ENCODE measurements around the gene RAB40C.

The RAB40C gene, protein sequence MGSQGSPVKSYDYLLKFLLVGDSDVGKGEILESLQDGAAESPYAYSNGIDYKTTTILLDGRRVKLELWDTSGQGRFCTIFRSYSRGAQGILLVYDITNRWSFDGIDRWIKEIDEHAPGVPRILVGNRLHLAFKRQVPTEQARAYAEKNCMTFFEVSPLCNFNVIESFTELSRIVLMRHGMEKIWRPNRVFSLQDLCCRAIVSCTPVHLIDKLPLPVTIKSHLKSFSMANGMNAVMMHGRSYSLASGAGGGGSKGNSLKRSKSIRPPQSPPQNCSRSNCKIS

DNA sequence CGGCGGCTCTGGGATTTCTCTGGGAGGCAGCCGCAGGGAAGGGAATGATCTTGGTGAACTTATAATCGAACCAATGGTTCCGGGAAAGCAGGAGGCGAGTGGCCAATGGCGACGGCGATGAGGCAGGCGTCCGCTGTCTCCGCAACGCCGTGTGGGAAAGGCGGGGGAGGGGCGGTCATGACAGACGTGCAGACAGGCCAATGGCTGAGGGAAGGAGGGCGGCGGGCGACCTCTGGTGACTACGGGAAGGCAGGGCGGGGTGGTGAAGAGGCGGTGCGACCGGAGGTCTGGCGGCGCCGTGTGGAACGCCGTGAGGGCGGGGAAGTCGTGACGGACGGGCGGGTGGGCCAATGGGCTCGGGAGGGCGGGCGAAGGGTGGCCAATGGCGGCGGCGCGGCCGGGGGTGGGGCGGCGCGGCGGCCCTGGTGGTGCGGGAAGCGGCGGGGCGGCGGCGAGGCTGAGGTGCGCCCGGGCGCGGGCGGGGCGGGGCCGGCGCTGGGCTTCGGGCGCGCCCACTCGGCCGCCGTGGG lies at the start of gene RAB40C:
Gene RAB40C, plus strand, starts transcription at position 409 of the 530 bp plus-strand sequence. CDS start 226 bp downstream, outside the sequence.
- H3K36me3 ChIP-seq = peaks cover 0 to 14% (median 0%) of the 10 kb centered on the region in 11 experiments; a peak in 5 of 22 replicates
- no peak for TF ChIP-seq Cebpa-rat (IDR thresholded peaks at IDR 0.05)
- H3K4me1 ChIP-seq = peaks cover 60 to 72% (median 66%) of the 10 kb centered on the region in 10 experiments
- no peaks in the 10 kb centered on the region for H3K27me3 ChIP-seq
- H3K4me3 ChIP-seq = peak within 1 kb of the TSS; percentile 79 to 97 (median 88)
- no peaks in the 10 kb centered on the region for H3K9me3 ChIP-seq (replicated peaks in 1 of 11)
- H4K20me1 ChIP-seq = peaks cover 25 to 79% (median 49%) of the 10 kb centered on the region in 11 experiments; a peak in 19 of 22 replicates
- peak within 1 kb of the TSS; percentile 97 to 100 (median 99) for H3K4me2 ChIP-seq
- H3K27ac ChIP-seq = peak within 1 kb of the TSS; percentile 91 to 99 (median 96)
- H3K9ac ChIP-seq = peak within 1 kb of the TSS; percentile 91 to 99 (median 96)

DNA sequence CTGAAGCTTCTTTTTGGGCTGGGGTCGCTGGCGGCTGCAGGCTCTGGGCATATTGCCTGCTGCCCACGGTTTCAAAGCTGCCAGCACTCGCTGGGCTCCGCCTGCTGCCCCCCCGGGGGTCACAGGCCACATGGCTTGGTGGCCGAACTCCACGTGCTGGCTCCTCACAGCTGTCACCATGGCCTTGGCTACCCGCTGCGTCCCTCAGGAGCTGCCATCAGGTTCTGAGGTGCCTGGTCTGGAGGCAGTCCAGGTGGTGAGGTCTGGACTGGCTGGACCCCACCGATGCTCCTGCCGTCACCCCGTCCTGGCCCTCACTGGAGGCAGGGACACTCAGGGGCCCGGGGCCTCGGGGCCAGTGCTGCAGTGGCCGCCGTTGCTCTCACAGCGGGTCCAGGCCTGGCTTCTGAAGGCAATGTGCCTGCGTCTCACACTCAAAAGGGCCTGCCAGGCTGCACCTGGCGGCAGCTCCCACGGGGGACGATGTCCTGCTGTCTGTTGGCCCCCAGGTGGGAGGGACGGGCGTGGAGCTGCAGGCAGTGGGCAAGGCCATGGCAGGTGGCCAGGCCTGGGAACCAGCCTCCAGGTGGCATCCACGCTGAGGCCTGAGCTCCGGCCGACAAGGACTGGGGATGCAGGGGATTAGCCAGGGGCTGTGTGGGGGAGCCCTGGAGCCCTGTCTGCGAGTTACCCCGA lies 49.1 kb upstream of the RAB40C start:
- H3K4me3 ChIP-seq = no peak overlapping the region
- peaks cover 4 to 32% (median 25%) of the 10 kb centered on the region in 10 experiments; a peak in 19 of 20 replicates for H3K4me1 ChIP-seq
- H3K36me3 ChIP-seq = peaks cover 38 to 86% (median 63%) of the 10 kb centered on the region in 11 experiments
- no peaks in the 10 kb centered on the region for H3K9me3 ChIP-seq (replicated peaks in 1 of 11)
- H4K20me1 ChIP-seq = peaks cover 96 to 100% (median 98%) of the 10 kb centered on the region in 11 experiments
- no peak for TF ChIP-seq Cebpa-rat (IDR thresholded peaks at IDR 0.05)
- no peak overlapping the region for H3K27ac ChIP-seq
- H3K4me2 ChIP-seq = no peak overlapping the region
- 0 out of 22 replicates have a peak overlapping the region, but pooled peaks of 1 of the 11 experiments have one; percentile 15 for H3K9ac ChIP-seq
- no peaks in the 10 kb centered on the region for H3K27me3 ChIP-seq

DNA sequence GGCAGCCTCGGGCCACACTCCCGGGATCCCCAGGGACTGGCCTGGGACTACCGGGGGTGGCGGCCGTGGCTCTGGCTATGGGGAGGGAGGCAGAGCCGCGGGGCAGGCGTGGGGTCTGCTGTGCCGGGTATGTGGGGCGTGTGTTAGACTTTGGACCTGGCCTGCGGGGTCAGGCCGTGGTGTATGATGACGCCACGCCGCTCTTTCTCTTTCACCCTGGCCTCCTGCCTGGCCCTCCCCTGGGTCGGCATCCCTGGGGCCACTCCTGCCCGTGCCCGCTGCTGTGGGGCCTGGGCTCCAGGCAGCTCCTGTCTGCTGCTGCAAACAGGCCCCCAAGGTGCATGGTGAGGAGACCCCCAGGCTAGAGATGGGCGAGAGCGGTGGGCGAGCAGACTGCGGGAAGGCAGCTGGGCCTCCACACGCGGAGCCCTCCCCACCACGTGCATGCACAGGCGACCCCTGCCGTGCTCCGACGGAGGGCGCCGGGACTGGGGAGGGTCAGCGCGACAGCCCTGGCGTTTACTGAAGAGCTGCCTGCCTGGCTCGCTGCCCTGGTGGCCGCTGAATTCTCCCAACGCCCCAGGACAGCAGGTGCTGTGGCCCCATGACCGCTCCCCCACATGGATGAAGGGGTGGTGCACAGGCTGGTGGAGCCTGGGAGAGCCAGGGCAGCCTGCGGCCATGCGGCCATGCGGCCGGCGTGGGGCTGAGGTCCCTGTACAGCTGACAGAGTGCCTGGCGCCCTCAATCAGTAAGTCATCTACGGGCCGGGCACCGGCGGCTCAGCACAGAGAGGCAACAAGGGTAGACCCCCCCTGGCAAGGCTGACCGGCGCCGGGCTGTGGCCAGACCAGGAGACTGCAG lies 46.3 kb upstream of the RAB40C start:
- no peaks in the 10 kb centered on the region for H3K9me3 ChIP-seq (replicated peaks in 1 of 11)
- H3K4me1 ChIP-seq = peaks cover 22 to 57% (median 51%) of the 10 kb centered on the region in 10 experiments
- peak overlapping the region in 4 of 11 experiments; percentile 22 to 48 (median 34); a peak in 3 of 22 replicates for H3K27ac ChIP-seq
- H3K9ac ChIP-seq = peak overlapping the region in 8 of 11 experiments; percentile 6 to 64 (median 41); a peak in 11 of 22 replicates
- peaks cover 96 to 100% (median 98%) of the 10 kb centered on the region in 11 experiments for H4K20me1 ChIP-seq
- no peaks in the 10 kb centered on the region for H3K27me3 ChIP-seq
- TF ChIP-seq Cebpa-rat (IDR thresholded peaks at IDR 0.05) = no peak
- H3K4me2 ChIP-seq = peak overlapping the region in 10 of 11 experiments; percentile 3 to 72 (median 69); a peak in 17 of 22 replicates
- peaks cover 28 to 74% (median 51%) of the 10 kb centered on the region in 11 experiments for H3K36me3 ChIP-seq
- H3K4me3 ChIP-seq = no peak overlapping the region

DNA sequence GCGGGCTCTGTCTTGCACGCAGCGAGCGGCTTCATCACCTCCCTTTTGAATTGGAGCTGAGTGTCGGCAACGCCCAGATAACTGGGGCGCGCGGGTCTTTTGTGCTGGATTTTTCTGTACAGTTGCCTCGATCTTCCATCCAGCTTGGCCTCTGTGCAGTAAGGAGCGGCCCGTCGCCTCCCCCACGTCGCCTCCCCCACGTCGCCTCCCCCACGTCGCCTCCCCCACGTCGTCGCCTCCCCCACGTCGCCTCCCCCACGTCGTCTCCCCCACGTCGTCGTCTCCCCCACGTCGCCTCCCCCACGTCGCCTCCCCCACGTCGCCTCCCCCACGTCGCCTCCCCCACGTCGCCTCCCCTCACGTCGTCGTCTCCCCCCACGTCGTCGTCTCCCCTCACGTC lies 45.3 kb upstream of the RAB40C start:
- H4K20me1 ChIP-seq = peaks cover 91 to 99% (median 95%) of the 10 kb centered on the region in 11 experiments
- H3K4me1 ChIP-seq = peaks cover 24 to 61% (median 53%) of the 10 kb centered on the region in 10 experiments
- H3K9ac ChIP-seq = peak overlapping the region in 7 of 11 experiments; percentile 28 to 64 (median 42); a peak in 6 of 22 replicates
- peak overlapping the region in 7 of 11 experiments; percentile 68 to 72 (median 71); a peak in 14 of 22 replicates for H3K4me2 ChIP-seq
- no peak overlapping the region for H3K4me3 ChIP-seq
- no peaks in the 10 kb centered on the region for H3K27me3 ChIP-seq
- no peaks in the 10 kb centered on the region for H3K9me3 ChIP-seq (replicated peaks in 1 of 11)
- H3K36me3 ChIP-seq = peaks cover 32 to 73% (median 47%) of the 10 kb centered on the region in 11 experiments
- TF ChIP-seq Cebpa-rat (IDR thresholded peaks at IDR 0.05) = no peak
- peak overlapping the region in 1 of 11 experiments; percentile 32; a peak in 1 of 22 replicates for H3K27ac ChIP-seq

DNA sequence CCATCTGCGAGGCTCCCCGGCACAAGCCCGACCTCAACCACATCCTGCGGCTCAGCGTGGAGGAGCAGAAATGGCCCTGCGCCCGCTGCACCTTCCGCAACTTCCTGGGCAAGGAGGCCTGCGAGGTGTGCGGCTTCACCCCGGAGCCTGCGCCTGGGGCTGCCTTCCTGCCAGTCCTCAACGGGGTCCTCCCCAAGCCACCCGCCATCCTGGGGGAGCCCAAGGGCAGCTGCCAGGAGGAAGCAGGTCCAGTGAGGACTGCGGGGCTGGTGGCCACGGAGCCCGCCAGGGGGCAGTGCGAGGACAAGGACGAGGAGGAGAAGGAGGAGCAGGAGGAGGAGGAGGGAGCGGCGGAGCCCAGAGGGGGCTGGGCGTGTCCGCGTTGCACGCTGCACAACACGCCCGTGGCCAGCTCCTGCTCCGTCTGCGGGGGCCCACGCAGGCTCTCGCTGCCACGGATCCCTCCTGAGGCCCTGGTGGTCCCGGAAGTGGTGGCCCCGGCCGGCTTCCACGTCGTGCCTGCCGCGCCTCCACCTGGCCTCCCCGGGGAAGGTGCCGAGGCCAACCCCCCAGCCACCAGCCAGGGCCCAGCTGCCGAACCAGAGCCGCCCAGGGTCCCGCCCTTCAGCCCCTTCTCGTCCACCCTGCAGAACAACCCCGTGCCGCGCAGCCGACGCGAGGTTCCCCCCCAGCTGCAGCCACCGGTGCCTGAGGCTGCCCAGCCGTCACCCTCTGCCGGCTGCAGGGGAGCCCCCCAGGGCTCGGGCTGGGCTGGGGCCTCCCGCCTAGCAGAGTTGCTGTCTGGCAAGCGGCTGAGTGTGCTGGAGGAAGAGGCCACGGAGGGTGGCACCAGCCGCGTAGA lies 42.7 kb upstream of the RAB40C start:
- Histone ChIP-seq H3K4me1 (peaks cover 24 to 58% (median 53%) of the 10 kb centered on the region in 10 experiments), H3K36me3 (peaks cover 39 to 74% (median 48%) of the 10 kb centered on the region in 11 experiments), H3K9me3 (replicated peaks in 1 of 11) (no peaks in the 10 kb centered on the region), H3K9ac (peak overlapping the region in 10 of 11 experiments; percentile 21 to 62 (median 54); a peak in 13 of 22 replicates), H4K20me1 (peaks cover 65 to 99% (median 92%) of the 10 kb centered on the region in 11 experiments), H3K4me3 (peak overlapping the region in 6 of 10 experiments; percentile 12 to 53 (median 32); a peak in 10 of 20 replicates), H3K27me3 (no peaks in the 10 kb centered on the region), H3K4me2 (peak overlapping the region; percentile 71 to 88 (median 83)), H3K27ac (peak overlapping the region in 8 of 11 experiments; percentile 38 to 63 (median 57); a peak in 16 of 22 replicates)
- no peak for TF ChIP-seq Cebpa-rat (IDR thresholded peaks at IDR 0.05)

DNA sequence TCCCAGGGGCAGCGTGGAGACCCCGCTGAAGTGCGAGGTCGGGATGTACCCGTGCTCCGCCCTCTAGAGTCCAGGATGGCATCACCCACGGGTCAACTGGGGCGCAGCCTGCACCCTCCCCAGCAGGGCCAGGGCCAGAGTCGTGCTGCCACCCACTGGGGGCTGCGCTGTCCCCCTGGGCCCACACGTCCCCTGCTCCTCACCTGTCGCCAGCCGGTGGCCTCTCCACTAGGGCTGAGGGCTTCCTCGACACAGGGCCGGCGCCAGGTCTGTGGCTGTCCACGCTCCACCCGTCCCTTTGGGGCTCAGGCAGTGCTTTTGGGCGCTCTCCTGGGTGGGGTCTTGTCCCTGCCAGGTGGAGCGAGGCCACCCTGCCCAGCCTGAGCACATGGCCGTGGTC lies 41.3 kb upstream of the RAB40C start:
- peaks cover 42 to 69% (median 52%) of the 10 kb centered on the region in 11 experiments for H3K36me3 ChIP-seq
- H3K27me3 ChIP-seq = no peaks in the 10 kb centered on the region
- no peaks in the 10 kb centered on the region for H3K9me3 ChIP-seq (replicated peaks in 1 of 11)
- peak overlapping the region in 8 of 11 experiments; percentile 26 to 62 (median 56); a peak in 11 of 22 replicates for H3K9ac ChIP-seq
- H3K4me1 ChIP-seq = peaks cover 24 to 46% (median 43%) of the 10 kb centered on the region in 10 experiments
- H3K27ac ChIP-seq = peak overlapping the region in 2 of 11 experiments; percentile 5 to 63; a peak in 1 of 22 replicates
- H3K4me3 ChIP-seq = no peak overlapping the region
- TF ChIP-seq Cebpa-rat (IDR thresholded peaks at IDR 0.05) = no peak
- H4K20me1 ChIP-seq = peaks cover 50 to 93% (median 81%) of the 10 kb centered on the region in 11 experiments
- peak overlapping the region in 9 of 11 experiments; percentile 71 to 88 (median 83); a peak in 17 of 22 replicates for H3K4me2 ChIP-seq

DNA sequence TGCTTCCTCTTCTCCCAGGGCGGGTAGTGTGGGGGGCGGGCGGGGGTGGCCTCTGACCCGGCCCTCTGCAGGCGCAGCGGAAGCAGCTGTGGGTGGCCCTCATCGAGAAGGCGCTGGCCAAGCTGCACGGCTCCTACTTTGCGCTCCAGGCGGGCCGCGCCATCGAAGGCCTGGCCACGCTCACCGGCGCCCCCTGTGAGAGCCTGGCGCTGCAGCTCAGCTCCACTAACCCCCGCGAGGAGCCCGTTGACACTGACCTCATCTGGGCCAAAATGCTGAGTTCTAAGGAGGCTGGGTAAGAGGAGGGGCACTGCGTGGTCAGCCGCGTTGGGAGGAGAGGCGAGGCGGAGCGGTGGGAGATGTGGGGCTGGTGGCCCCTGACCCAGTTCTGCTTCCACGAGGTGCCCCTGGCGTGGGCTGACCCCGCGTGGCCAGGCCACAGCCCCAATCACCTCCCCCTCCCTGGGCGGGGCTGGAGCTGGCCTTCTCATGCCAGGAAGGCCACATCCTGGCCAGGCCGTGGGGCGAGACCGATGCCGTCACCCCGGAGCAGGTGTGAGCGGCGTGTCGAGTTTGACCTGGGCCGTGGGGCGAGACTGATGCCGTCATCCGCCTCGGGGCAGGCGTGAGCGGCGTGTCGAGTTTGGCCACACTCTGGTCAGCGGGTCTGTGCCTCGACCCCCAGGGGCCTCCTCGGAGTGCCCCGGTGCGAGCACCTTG lies 40.2 kb upstream of the RAB40C start:
- no peak overlapping the region for H3K27ac ChIP-seq
- TF ChIP-seq Cebpa-rat (IDR thresholded peaks at IDR 0.05) = no peak
- H3K4me3 ChIP-seq = no peak overlapping the region
- H3K4me2 ChIP-seq = no peak overlapping the region
- H3K9me3 ChIP-seq (replicated peaks in 1 of 11) = no peaks in the 10 kb centered on the region
- peaks cover 41 to 94% (median 80%) of the 10 kb centered on the region in 11 experiments for H4K20me1 ChIP-seq
- H3K4me1 ChIP-seq = peaks cover 24 to 47% (median 41%) of the 10 kb centered on the region in 10 experiments
- no peaks in the 10 kb centered on the region for H3K27me3 ChIP-seq
- H3K36me3 ChIP-seq = peaks cover 42 to 72% (median 59%) of the 10 kb centered on the region in 11 experiments
- no peak overlapping the region for H3K9ac ChIP-seq
